Peyer's patch (tissue), 4 donors: ENCODE results near the gene ZNF578.

Experiments used
- POLR2A ChIP-seq, 2 donors: fragments of 450-650 bp; IDR thresholded peaks; one replicate each; pipeline ENCODE4 v1.5.1; 2017; ENCODE audit warnings: antibody characterized with exemption in 2 of 2, mild to moderate bottlenecking in 2 of 2, moderate library complexity in 2 of 2
- TF ChIP-seq, protein P1 (sequence below), 6 experiments: fragments of 450-650 bp in 4 of 6; fragments of 200-600 bp in 2 of 6; sonication (generic) in 1 of 6; IDR thresholded peaks; one replicate each; pipeline ENCODE4 v1.5.1; 2017 to 2019; ENCODE audit warnings: antibody characterized with exemption in 6 of 6, mild to moderate bottlenecking in 3 of 6, moderate library complexity in 1 of 6

- TF ChIP-seq, protein P1, sequence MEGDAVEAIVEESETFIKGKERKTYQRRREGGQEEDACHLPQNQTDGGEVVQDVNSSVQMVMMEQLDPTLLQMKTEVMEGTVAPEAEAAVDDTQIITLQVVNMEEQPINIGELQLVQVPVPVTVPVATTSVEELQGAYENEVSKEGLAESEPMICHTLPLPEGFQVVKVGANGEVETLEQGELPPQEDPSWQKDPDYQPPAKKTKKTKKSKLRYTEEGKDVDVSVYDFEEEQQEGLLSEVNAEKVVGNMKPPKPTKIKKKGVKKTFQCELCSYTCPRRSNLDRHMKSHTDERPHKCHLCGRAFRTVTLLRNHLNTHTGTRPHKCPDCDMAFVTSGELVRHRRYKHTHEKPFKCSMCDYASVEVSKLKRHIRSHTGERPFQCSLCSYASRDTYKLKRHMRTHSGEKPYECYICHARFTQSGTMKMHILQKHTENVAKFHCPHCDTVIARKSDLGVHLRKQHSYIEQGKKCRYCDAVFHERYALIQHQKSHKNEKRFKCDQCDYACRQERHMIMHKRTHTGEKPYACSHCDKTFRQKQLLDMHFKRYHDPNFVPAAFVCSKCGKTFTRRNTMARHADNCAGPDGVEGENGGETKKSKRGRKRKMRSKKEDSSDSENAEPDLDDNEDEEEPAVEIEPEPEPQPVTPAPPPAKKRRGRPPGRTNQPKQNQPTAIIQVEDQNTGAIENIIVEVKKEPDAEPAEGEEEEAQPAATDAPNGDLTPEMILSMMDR (IDR thresholded peaks at IDR 0.05), result no peak
- TF ChIP-seq POLR2A (IDR thresholded peaks at IDR 0.05), result no peak
Measured at GRCh38 chr19:52498571-52498970, 45.2 kb downstream of the ZNF578 start.
